Breast epithelium (tissue), 4 donors: Measurements from ENCODE around the gene ARL8A. TPM values are rescaled to one million over a fixed set of nuclear protein-coding genes. Genes with fewer than 3 reads are reported as not detected.
"Not testable (repeated sequence)": the region's sequence is repeated elsewhere in the genome, so short reads cannot be mapped to it uniquely, and the experiment has no call there.

ENCODE experiments used
- DNase-seq, 2 donors: peaks; one replicate each; pipeline ENCODE4 v3.0.0-alpha.2; 2019; ENCODE audit warnings: low spot score in 2 of 2
- H3K27ac ChIP-seq, 2 donors: fragments of 200-600 bp; sonication (generic) in 1 of 2; one replicate each; pipeline ENCODE4 v1.5.1; 2016 to 2019; ENCODE audit warnings: mild to moderate bottlenecking in 1 of 2
- H3K27me3 ChIP-seq, 2 donors: fragments of 200-600 bp; sonication (generic) in 1 of 2; one replicate each; pipeline versions ENCODE4 v1.5.1 to v1.6.0; 2017 to 2019; ENCODE audit warnings: control low read depth in 1 of 2, mild to moderate bottlenecking in 1 of 2
- H3K36me3 ChIP-seq: fragments of 200-600 bp; one replicate; pipeline ENCODE4 v1.5.1; 2019
- H3K4me1 ChIP-seq, 2 donors: fragments of 200-600 bp; sonication (generic); one replicate each; pipeline ENCODE4 v1.5.1; 2016 to 2019; ENCODE audit warnings: control low read depth in 1 of 2
- H3K4me3 ChIP-seq, 3 donors: fragments of 200-600 bp; sonication (generic); 1 replicate in 2 of 3; 2 replicates in 1 of 3; pipeline ENCODE4 v1.5.1; 2016 to 2019; ENCODE audit warnings: mild to moderate bottlenecking in 3 of 3, moderate library complexity in 2 of 3
- H3K9me3 ChIP-seq, 2 donors: fragments of 200-600 bp; sonication (generic) in 1 of 2; one replicate each; pipeline ENCODE4 v1.5.1; 2016 to 2019; ENCODE audit warnings: control low read depth in 1 of 2
- CTCF ChIP-seq, 3 donors: fragments of 450-650 bp; IDR thresholded peaks; one replicate each; pipeline ENCODE4 v1.5.1; 2016 to 2017; ENCODE audit warnings: antibody characterized with exemption in 3 of 3, mild to moderate bottlenecking in 3 of 3, moderate library complexity in 3 of 3
- POLR2A ChIP-seq: fragments of 450-650 bp; IDR thresholded peaks from one replicate; pipeline ENCODE4 v1.6.1; 2016; ENCODE audit warnings: antibody characterized with exemption, mild to moderate bottlenecking, moderate library complexity
- POLR2AphosphoS5 ChIP-seq, 3 donors: sonication (generic); formaldehyde crosslinking; IDR thresholded peaks; one replicate each; pipeline ENCODE4 v1.6.1; 2017; ENCODE audit warnings: antibody characterized with exemption in 3 of 3
- intact Hi-C: fragments of 100-400 bp; cut with DNase I; formaldehyde crosslinking; loops from one replicate; pipeline ENCODE4 v1.15.1; 2023; ENCODE audit warnings: low total_unique reads
- total RNA-seq, 3 donors: library from RNA; depleted of rRNA; stranded (reverse); fragments of >200 nt; gene quantifications; one replicate each; pipeline ENCODE4 v1.1.0, GENCODE V29; 2016

The ARL8A gene
- total RNA-seq, 3 donors from 2014 or later, result 29.9 to 41.1 (median 34.7) TPM

DNA sequence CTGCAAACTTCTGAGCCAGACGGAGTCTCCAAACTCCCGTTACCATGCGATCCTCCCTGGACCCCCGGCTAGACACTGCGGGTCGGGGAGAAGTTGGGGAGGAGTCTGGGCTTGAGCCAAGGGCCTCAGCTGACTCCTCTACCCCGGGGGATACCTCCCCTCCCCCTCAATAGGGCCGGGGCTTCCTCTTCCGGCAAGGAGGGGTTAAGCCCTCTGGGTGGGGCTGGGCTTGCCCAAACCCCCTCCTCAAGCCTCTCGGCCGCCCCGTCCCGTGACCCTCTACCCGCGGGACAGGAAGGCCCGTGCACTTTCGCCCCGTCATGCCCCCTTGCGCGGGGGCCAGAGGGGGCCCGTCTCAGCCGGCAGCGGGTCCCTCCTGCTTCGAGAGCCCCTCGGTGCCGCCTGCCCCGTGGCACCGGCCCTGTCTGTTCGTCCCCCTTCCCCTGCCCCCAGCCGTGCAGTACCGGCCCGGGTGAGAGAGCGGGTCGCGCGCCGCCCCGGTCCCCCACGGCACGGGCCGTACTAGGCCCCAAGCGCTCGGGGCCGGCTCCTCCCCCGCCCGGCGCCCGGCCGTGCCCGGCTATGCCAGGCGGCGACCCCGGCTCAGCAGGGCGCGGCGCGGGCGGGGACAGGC, 652 bp downstream of the ARL8A start:
- Histone ChIP-seq H3K36me3 (no peaks in the 10 kb centered on the region), H3K9me3 (no peaks in the 10 kb centered on the region), H3K27me3 (no peaks in the 10 kb centered on the region), H3K4me1 (peaks cover 0 to 6% of the 10 kb centered on the region in 2 donors), H3K27ac (peak overlapping the region; percentile 92 to 98), H3K4me3 (peak overlapping the region; percentile 90 to 98 (median 95))
- intact Hi-C loops, result no loop called here
- no peak for DNase-seq
- TF ChIP-seq POLR2A (no peak), POLR2AphosphoS5 (IDR thresholded peaks at IDR 0.05) (peak in 1 of 3 donors; percentile 11)

DNA sequence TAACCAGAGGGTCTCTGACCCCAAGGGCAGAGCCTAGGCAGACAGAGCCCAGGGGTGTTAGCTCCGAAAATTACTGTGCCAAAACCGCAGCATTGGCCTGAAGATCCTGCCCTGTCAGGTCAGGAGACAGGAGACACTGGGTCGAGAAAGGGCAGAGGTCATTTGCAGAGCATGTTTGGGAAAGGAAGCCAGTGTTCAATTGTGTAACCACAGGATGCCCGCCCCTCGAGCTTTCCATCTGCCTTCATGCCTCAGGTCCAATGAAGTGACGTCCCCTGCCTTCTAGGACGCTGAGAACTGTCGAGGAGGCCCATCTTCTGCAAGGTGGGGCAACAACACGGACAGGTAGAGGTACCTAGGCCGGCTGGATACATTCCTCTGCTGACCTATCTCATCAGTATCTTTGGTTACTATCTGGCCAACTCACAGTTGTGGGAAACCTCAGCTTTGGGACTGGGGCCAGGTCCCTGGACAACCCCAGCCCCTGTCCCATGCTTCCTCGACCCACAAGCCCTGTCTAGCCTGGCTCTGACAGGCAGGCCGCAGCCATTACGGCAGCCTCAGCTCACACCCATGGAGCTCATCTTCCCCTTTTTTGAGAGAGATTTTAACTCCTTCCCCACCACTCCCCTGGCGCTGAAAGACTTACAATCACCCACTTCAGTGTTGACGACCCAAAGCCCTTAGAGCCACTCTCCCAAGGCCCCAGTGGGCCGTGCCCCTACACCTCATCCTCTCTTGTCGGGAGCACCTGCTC, 1.3 kb downstream of the ARL8A start:
- Histone ChIP-seq H3K9me3 (no peaks in the 10 kb centered on the region), H3K4me1 (peaks cover 0 to 6% of the 10 kb centered on the region in 2 donors), H3K36me3 (no peaks in the 10 kb centered on the region), H3K4me3 (peak overlapping the region; percentile 90 to 98 (median 95)), H3K27me3 (no peaks in the 10 kb centered on the region), H3K27ac (peak overlapping the region; percentile 92 to 98)
- intact Hi-C loops, result no loop called here
- TF ChIP-seq POLR2AphosphoS5 (IDR thresholded peaks at IDR 0.05) (no peak), POLR2A (no peak), CTCF (IDR thresholded peaks at IDR 0.05) (no peak)
- DNase-seq, result no peak

GRCh38 chr1:202141468-202141867, 3.1 kb downstream of the ARL8A start:
- H3K27ac ChIP-seq, result peak overlapping the region; percentile 0 to 33
- DNase-seq, H3K27me3 ChIP-seq, H3K36me3 ChIP-seq, intact Hi-C loops, H3K4me1 ChIP-seq, H3K9me3 ChIP-seq, H3K4me3 ChIP-seq: not testable (repeated sequence)

- no peak overlapping the region for H3K4me3 ChIP-seq
- intact Hi-C loops, result no loop called here
- peak overlapping the region; percentile 0 to 33 for H3K27ac ChIP-seq
- DNase-seq, result no peak
- H3K4me1 ChIP-seq, result peaks cover 1 to 6% of the 10 kb centered on the region in 2 donors
- no peaks in the 10 kb centered on the region for H3K27me3 ChIP-seq
- no peaks in the 10 kb centered on the region for H3K36me3 ChIP-seq
- no peaks in the 10 kb centered on the region for H3K9me3 ChIP-seq
- TF ChIP-seq POLR2A, result no peak
- no peak for TF ChIP-seq CTCF (IDR thresholded peaks at IDR 0.05)
- TF ChIP-seq POLR2AphosphoS5 (IDR thresholded peaks at IDR 0.05), result no peak
Observed at GRCh38 chr1:202140833-202141232, 3.7 kb downstream of the ARL8A start.

DNA sequence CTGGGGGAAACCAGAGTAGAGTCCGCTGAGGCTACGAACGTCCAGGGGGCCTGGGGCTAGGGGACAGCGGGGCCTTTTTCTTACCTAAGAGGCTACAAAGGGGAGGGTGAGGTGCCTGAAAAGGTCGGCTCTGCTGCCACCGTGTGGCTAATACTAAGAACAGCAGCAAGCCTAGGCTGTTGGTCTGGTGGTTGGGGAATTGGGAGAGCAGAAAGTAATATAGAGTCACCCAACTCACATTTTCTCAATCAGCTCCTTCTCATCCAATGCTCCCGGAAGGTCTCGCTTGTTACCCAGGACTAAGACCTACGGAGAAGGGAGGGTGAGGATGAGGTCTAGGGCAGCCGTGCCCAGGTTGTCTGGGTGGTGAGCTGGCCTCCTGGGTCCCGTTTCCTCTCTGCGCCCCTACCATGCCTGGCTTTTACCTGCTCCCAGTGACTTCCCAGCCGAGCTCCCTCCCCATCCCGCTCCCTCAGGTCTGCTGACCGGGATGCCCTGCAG, 9.3 kb downstream of the ARL8A start:
- DNase-seq, result peak in 1 of 2 donors; percentile 66
- intact Hi-C loops, result no loop called here

More for the DNA sequence above, 9.3 kb downstream of the ARL8A start:
- no peaks in the 10 kb centered on the region for H3K36me3 ChIP-seq
- peak overlapping the region; percentile 83 to 96 for H3K27ac ChIP-seq
- TF ChIP-seq POLR2A (no peak), CTCF (IDR thresholded peaks at IDR 0.05) (peak; percentile 74 to 87 (median 82)), POLR2AphosphoS5 (IDR thresholded peaks at IDR 0.05) (no peak)
- peaks cover 9 to 47% of the 10 kb centered on the region in 2 donors for H3K4me1 ChIP-seq
- peak overlapping the region in 1 of 3 donors; percentile 2 for H3K4me3 ChIP-seq
- no peaks in the 10 kb centered on the region for H3K27me3 ChIP-seq
- H3K9me3 ChIP-seq, result no peaks in the 10 kb centered on the region
